Measurements from ENCODE around the gene KDM7A.

The KDM7A gene

DNA sequence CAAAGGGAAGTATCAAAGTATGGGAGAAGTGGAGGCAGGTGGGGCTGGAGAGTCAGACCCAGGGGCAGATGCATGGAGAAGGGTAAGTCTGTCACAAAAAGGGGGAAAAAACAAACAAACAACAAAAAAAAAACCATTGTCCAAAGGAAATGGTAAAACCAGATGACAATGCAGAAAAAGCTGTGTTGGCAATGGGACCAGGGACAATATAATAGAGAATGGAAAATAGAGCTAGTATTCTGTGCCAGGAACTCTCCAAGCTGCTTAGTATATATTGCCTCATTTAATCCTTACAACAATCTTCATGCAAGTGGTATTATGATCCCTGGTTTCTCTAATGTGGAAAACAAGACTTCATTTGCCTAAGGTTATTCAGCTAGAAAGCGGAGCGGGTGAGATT is 13.1 kb upstream of the KDM7A start:
- no peak overlapping the region for H3K27ac ChIP-seq
- TF ChIP-seq, protein P1, sequence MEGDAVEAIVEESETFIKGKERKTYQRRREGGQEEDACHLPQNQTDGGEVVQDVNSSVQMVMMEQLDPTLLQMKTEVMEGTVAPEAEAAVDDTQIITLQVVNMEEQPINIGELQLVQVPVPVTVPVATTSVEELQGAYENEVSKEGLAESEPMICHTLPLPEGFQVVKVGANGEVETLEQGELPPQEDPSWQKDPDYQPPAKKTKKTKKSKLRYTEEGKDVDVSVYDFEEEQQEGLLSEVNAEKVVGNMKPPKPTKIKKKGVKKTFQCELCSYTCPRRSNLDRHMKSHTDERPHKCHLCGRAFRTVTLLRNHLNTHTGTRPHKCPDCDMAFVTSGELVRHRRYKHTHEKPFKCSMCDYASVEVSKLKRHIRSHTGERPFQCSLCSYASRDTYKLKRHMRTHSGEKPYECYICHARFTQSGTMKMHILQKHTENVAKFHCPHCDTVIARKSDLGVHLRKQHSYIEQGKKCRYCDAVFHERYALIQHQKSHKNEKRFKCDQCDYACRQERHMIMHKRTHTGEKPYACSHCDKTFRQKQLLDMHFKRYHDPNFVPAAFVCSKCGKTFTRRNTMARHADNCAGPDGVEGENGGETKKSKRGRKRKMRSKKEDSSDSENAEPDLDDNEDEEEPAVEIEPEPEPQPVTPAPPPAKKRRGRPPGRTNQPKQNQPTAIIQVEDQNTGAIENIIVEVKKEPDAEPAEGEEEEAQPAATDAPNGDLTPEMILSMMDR (IDR thresholded peaks at IDR 0.05), result no peak
- no peak for TF ChIP-seq ZFX (IDR thresholded peaks at IDR 0.05; ENCODE audit: borderline replicate concordance)

DNA sequence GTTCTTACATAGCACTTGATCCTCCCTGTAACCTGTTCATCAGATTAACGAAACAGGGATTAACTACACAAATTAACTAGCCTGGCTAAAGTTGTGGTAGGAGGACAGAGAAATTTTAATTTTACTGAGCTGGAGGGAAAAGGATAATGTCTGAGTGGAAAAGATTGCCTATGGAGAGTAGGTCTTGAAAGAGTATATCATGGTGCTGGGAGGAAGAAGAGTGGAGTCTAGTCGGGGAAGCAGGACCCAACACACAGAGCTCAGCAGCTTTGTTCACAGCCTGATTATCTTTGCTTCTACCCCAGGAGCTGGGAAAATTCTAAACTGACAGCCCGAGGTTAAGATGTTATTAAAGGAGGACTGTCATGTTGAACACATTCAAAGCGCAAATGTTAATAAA is 6.1 kb upstream of the KDM7A start:
- no peak overlapping the region for H3K27ac ChIP-seq
- TF ChIP-seq, protein P1 (IDR thresholded peaks at IDR 0.05), result no peak
- TF ChIP-seq ZFX (IDR thresholded peaks at IDR 0.05; ENCODE audit: borderline replicate concordance), result no peak

DNA sequence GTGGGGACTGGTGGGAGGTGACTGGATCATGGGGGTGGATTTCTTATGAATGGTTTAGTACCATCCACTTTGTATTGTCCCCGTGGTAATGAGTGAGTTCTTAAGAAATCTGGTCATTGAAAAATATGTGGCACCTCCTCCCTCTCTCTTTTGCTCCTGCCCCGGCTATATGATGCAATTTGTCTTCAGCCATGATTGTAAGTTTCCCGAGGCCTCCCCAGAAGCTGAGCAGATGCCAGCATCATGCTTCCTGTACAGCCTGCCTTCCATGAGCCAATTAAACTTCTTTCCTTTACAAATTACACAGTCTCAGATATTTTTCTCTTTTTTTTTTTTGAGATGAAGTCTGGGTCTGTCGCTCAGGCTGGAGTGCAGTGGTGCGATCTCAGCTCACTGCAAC is 2.6 kb upstream of the KDM7A start:
- no peak for TF ChIP-seq ZFX (IDR thresholded peaks at IDR 0.05; ENCODE audit: borderline replicate concordance)
- TF ChIP-seq, protein P1 (IDR thresholded peaks at IDR 0.05), result no peak
- H3K27ac ChIP-seq, result no peak overlapping the region

DNA sequence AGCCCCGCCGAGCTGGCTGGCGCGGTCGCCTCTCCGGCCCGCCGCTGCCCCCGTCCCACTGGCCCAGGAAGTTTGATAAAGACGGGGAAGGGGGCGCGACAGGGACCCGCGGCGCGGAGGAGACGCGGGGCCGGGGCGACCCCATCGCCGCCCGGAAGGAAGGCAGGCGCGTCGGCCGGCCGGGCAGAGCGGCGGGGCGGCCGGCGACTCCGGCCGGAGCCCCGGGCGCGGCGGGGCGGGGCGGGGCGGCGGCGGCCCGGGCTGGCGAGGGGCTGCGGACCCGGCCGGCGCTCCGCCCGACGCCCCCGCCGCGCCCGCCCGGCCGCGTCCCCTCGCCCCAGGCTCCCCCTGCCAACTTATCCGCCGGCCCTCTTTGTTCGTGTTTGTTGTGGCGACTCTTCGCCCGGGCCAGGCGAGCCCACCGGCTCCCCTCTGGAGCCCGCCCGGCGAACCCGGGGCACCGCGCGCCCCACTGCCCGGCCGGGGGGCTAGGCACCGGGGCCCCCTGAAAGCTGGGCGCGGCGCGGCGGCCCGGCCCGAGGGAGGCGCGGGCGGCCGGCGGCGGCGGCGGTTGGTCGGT is 571 bp downstream of the KDM7A start:
- TF ChIP-seq ZFX (IDR thresholded peaks at IDR 0.05; ENCODE audit: borderline replicate concordance), result no peak
- TF ChIP-seq, protein P1 (IDR thresholded peaks at IDR 0.05), result no peak
- H3K27ac ChIP-seq, result peak overlapping the region; percentile 91

DNA sequence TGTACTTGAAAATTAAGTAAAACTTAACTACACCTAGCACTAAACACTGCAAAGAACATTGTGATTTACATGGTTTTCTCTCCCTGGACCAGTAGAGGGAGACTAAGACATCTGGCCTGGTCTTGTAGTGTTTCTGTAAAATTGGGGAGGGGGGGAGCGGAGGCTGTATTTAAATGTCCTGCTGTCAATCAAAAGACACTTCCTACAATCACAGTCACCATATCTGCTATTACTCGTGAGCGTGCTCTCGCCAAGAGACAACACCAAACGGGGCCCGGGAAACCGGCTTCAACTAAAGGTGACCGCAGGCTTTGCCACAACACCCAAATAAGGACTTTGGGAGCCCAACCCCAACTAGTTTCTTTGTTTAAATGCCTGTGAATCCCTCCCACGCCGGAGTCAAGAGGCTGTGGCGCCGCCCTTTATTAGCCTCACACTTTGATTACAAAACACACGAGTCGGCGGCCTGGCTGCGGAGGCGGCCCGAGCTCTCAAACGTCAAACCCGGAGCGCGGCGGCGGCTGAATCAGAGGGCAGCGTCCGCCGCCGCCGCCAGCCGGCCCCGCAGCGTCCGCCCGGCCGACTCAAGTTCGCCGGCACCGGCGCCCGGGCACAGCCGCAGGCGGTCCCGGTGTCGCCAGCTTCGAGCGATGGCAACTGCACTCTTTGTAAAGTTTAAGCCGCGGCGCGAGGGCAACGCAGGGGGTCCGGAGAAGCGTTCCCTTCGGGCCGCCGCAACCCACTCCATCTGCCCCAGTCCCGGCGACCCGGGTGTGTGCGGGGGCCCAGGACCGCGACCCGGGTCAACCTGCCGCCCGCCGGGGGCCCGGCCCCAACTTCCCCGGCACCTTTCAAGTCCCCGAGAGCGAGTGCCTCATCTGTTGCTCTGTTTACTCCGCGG is 1.3 kb downstream of the KDM7A start:
- H3K27ac ChIP-seq, result peak overlapping the region; percentile 91

DNA sequence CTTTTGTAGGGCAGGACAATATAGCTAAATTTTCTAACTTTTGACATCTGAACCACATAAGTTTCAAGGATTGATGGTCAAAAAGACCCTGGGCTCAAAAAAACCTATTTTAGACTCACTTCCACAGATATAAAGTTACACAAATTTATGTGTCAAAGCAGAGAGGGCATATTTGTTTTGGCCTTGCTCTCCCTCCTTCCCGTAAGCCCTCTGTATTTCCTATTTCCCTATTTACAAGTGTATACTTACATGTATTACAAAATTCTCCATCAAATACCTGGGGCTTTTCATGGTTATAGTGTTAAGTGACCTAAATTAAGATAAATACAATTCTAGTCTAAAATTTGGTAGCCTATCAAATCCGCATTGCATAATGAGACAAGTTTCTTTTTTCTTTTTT is 2.6 kb downstream of the KDM7A start:
- no peak overlapping the region for H3K27ac ChIP-seq
- TF ChIP-seq ZFX (IDR thresholded peaks at IDR 0.05; ENCODE audit: borderline replicate concordance), result no peak
- TF ChIP-seq, protein P1 (IDR thresholded peaks at IDR 0.05), result no peak

More for the DNA sequence above, 1.3 kb downstream of the KDM7A start:
- no peak for TF ChIP-seq ZFX (IDR thresholded peaks at IDR 0.05; ENCODE audit: borderline replicate concordance)
- TF ChIP-seq, protein P1 (IDR thresholded peaks at IDR 0.05), result peak; percentile 97

DNA sequence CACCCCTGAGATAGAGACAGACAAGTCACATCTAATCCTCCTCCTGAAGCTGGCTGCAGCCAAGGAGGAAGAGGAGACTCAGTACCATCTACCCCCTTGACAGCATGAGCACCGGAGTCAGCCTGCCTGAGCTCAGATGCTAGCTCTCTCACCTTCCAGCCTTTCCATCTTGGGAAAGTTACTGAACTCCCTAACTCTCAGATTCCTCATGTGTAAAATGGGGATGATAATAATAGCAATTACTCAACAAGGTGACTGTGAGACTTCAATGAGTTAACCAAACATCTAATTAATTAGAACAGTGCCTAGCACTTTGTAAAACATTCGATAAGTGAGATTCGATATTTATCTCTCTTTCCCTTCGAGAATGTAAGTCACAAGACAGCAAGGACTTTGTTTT is 6.4 kb downstream of the KDM7A start:
- H3K27ac ChIP-seq, result no peak overlapping the region
- TF ChIP-seq, protein P1 (IDR thresholded peaks at IDR 0.05), result no peak
- no peak for TF ChIP-seq ZFX (IDR thresholded peaks at IDR 0.05; ENCODE audit: borderline replicate concordance)

Measured in 22Rv1 (cell line).